Hepatocyte (in vitro differentiated cells): Measurements from ENCODE around the gene SLC15A4.

Experiments used
- EZH2phosphoT487 ChIP-seq: fragments of 200-600 bp; sonication (generic); IDR thresholded peaks from one replicate; pipeline ENCODE4 v1.6.1; 2018; ENCODE audit warnings: antibody characterized with exemption, mild to moderate bottlenecking, low read depth, moderate library complexity; ENCODE audit not compliant: unreplicated experiment, severe bottlenecking
- TF ChIP-seq, protein P1 (sequence below): fragments of 200-600 bp; sonication (generic); IDR thresholded peaks from 2 replicates; pipeline ENCODE4 v1.5.1; 2016; ENCODE audit warnings: antibody characterized with exemption, mild to moderate bottlenecking; ENCODE audit not compliant: poor library complexity

DNA sequence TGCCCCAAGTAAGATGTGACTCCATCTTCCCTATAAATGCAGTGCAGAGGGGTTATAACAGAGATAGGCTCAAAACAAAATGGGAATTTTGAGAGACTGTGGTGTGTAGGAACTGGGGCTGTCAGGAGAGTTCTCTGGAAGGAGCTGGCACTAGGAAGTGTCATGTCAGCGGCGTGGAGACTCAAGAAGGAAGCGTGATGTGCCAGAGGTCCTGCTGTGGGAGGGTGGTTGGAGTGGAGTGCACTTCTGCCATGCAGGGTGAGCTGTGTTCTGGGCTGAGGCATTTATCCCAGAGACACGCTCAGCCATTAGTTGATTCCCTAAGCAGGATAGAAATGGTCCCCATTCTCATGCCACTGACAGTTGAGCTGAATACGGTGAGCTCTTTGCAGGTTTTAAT lies 48.5 kb upstream of the SLC15A4 start:
- TF ChIP-seq, protein P1, sequence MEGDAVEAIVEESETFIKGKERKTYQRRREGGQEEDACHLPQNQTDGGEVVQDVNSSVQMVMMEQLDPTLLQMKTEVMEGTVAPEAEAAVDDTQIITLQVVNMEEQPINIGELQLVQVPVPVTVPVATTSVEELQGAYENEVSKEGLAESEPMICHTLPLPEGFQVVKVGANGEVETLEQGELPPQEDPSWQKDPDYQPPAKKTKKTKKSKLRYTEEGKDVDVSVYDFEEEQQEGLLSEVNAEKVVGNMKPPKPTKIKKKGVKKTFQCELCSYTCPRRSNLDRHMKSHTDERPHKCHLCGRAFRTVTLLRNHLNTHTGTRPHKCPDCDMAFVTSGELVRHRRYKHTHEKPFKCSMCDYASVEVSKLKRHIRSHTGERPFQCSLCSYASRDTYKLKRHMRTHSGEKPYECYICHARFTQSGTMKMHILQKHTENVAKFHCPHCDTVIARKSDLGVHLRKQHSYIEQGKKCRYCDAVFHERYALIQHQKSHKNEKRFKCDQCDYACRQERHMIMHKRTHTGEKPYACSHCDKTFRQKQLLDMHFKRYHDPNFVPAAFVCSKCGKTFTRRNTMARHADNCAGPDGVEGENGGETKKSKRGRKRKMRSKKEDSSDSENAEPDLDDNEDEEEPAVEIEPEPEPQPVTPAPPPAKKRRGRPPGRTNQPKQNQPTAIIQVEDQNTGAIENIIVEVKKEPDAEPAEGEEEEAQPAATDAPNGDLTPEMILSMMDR: no peak
- no peak for TF ChIP-seq EZH2phosphoT487
